Measurements from ENCODE around the gene URI1.

URI1 gene

DNA sequence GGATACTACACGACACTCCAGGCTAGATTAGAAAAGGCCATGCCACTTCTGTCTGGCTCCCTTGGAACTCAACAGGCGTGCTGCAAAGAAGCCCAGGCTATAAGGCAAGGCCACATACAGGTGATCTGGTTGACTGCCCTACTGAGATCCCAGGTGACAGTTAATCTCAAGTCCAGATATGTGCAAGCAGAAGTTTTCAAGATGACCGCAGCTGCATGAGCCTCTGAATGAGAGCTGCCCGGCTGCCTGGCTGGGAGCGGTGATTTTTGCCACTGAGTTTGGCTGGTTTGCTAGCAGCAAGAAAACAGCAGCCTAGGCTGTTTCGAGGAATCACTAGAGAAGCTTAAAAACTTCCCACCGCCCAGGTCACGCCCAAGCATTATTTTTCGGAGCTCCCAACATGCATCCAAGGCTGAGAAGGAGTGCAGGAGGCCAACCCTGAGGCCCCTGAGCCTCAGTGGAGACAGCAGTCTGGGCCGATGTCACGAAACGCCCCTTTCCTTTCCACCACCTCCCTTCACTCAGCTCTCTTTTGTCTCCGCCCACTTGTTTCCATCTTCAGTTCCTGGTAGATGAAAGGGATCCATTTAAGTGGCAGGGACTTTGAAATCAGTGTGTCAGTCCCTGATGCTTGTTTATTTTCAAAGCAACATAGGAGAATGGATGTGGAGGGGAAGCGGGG lies 14.0 kb upstream of the URI1 start:
- Mint-ChIP-seq H3K36me3 (ENCODE audit: low read depth) (no peaks in the 10 kb centered on the region), H3K4me3 (no peak overlapping the region), H3K9me3 (no peaks in the 10 kb centered on the region), H3K27me3 (ENCODE audit: low read depth) (peaks cover 8% of the 10 kb centered on the region), H3K4me1 (ENCODE audit: low read depth) (peaks cover 2% of the 10 kb centered on the region), H3K27ac (no peak overlapping the region)

DNA sequence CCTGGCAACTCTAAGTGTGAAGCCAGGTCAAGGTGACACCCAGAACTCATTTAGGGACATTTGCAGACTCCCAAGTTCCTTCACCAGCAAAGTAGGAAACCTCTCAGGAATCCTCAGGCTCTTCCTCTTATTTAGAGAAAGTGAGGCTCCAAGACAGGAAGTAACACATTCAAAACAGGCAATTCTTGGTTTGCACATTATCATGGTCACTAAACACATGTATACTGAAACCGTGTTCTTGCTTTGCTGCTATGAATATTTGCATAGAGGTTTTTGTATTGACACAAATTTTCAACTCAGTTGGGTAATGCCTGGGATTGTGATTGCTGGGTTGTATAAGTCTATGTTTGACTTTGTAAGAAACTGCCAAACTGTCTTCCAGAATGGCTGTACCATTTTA lies 13.2 kb upstream of the URI1 start:
- Mint-ChIP-seq H3K27ac (no peak overlapping the region), H3K4me1 (ENCODE audit: low read depth) (peaks cover 2% of the 10 kb centered on the region), H3K36me3 (ENCODE audit: low read depth) (no peaks in the 10 kb centered on the region), H3K9me3 (no peaks in the 10 kb centered on the region), H3K4me3 (no peak overlapping the region), H3K27me3 (ENCODE audit: low read depth) (peaks cover 8% of the 10 kb centered on the region)

DNA sequence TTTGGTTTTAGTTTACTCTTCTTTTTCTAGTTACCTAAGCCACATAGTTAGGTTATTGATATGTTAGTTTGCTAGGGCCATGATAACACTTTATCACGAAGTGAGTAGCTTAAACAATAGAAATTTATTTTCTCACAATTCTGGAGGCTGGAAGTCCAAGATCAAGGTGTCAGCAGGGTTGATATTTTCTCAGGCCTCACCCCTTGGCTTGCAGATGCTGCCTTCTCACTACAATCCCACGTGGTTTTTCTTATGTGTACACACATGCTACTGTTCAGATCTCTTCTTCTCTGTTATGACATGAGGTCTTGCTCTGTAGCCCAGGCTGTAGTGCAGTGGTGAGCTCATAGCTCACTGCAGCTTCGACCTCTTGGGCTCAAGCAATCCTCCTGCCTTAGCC lies 7.8 kb upstream of the URI1 start:
- H3K27me3 Mint-ChIP-seq (ENCODE audit: low read depth) = peaks cover 8% of the 10 kb centered on the region
- H3K4me3 Mint-ChIP-seq = no peak overlapping the region
- no peaks in the 10 kb centered on the region for H3K4me1 Mint-ChIP-seq (ENCODE audit: low read depth)
- peaks cover 28% of the 10 kb centered on the region for H3K9me3 Mint-ChIP-seq
- H3K27ac Mint-ChIP-seq = no peak overlapping the region
- H3K36me3 Mint-ChIP-seq (ENCODE audit: low read depth) = no peaks in the 10 kb centered on the region

DNA sequence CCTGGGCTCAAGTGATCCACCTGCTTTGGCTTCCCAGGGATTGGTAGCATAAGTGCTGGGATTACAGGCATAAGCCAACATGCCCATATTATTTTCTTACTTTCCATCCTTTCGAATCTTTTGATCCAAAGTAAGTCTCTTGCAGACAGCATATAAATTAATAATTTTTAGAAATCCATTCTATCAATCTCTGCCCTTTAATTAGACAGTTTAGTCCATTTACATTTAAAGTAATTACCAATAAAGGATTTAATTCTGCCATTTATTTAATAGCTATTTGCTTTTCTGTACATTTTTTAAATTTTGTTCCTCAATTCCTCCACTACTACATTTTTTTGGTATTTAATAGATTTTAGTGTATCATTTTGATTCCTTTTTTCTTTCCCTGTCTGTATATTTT lies 7.3 kb upstream of the URI1 start:
- H3K9me3 Mint-ChIP-seq = peaks cover 28% of the 10 kb centered on the region
- no peak overlapping the region for H3K4me3 Mint-ChIP-seq
- no peaks in the 10 kb centered on the region for H3K4me1 Mint-ChIP-seq (ENCODE audit: low read depth)
- no peak overlapping the region for H3K27ac Mint-ChIP-seq
- H3K27me3 Mint-ChIP-seq (ENCODE audit: low read depth) = peaks cover 8% of the 10 kb centered on the region
- H3K36me3 Mint-ChIP-seq (ENCODE audit: low read depth) = no peaks in the 10 kb centered on the region

DNA sequence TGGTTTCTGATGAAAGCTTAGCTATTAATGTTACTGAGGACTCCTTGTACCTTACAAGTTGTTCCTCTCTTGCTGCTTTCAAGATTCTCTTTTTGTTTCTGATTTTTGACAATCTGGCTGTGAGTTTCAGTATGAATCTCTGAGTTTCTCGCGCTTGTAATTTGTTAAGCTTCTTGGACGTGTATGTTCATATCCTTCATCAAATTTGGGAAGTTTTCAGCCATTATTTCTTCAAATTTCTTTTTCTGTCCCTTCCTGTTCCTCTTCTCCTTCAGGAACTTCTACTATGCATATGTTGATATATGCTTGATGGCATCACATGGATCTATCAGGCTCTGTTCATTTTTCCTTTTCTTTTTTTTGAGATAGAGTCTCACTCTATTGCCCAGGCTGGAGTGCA lies 5.6 kb upstream of the URI1 start:
- H3K4me3 Mint-ChIP-seq = no peak overlapping the region
- H3K4me1 Mint-ChIP-seq (ENCODE audit: low read depth) = peaks cover 7% of the 10 kb centered on the region
- H3K36me3 Mint-ChIP-seq (ENCODE audit: low read depth) = no peaks in the 10 kb centered on the region
- peaks cover 28% of the 10 kb centered on the region for H3K9me3 Mint-ChIP-seq
- no peak overlapping the region for H3K27ac Mint-ChIP-seq
- peaks cover 3% of the 10 kb centered on the region for H3K27me3 Mint-ChIP-seq (ENCODE audit: low read depth)

DNA sequence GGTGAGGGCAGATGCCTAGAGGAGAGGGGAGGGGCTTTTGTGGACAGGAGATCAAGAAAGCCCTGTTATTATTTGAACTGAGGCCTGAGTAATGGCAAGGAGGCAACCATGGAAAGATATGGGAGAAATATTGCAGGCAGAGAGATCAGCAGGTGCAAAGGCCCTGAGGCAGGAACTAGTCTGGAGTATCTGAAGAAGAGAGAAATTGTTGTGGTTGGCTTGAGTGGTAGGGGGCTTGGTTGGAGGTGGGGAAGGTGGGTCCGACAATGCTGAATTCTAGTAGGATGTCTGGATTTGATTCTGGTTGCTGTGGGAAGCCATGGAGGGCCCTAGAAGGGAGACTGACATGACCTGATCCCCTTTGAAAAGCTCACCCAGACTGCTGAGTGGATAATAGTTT lies 2.4 kb upstream of the URI1 start:
- Mint-ChIP-seq H3K27me3 (ENCODE audit: low read depth) (peaks cover 3% of the 10 kb centered on the region), H3K36me3 (ENCODE audit: low read depth) (no peaks in the 10 kb centered on the region), H3K9me3 (peaks cover 24% of the 10 kb centered on the region), H3K4me1 (ENCODE audit: low read depth) (peaks cover 23% of the 10 kb centered on the region), H3K4me3 (no peak overlapping the region), H3K27ac (no peak overlapping the region)

DNA sequence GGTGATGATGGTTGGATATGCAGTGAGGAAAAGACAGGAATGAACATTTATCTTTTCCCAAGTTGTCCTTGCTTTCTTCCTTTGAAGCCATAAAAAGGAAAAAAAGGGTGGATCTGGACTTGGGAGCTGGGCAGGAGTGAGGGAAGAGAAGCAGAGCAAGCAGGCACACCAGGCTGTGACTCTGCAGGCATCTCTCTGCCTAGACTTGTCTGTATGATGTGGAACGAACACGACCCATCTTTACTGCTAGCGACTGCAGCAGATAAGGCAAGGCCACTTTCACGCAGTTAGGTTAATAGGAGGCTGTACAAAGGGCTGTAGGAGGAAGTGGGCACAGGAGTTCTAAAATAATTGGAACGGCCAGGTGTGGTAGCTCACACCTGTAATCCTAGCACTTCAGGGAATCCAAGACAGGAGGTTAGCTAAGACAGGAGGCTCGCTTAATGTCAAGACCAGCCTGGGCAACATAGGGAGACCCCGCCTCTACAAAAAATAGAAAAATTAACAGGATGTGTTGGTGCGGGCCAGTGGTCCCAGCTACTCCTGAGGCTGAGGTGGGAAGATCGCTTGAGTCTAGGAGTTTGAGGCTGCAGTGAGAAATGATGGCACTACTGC lies 961 bp upstream of the URI1 start:
- Mint-ChIP-seq H3K9me3 (peaks cover 17% of the 10 kb centered on the region), H3K36me3 (ENCODE audit: low read depth) (peaks cover 1% of the 10 kb centered on the region), H3K27me3 (ENCODE audit: low read depth) (peaks cover 3% of the 10 kb centered on the region), H3K27ac (peak overlapping the region; percentile 55), H3K4me3 (peak overlapping the region; percentile 87), H3K4me1 (ENCODE audit: low read depth) (peaks cover 35% of the 10 kb centered on the region)

DNA sequence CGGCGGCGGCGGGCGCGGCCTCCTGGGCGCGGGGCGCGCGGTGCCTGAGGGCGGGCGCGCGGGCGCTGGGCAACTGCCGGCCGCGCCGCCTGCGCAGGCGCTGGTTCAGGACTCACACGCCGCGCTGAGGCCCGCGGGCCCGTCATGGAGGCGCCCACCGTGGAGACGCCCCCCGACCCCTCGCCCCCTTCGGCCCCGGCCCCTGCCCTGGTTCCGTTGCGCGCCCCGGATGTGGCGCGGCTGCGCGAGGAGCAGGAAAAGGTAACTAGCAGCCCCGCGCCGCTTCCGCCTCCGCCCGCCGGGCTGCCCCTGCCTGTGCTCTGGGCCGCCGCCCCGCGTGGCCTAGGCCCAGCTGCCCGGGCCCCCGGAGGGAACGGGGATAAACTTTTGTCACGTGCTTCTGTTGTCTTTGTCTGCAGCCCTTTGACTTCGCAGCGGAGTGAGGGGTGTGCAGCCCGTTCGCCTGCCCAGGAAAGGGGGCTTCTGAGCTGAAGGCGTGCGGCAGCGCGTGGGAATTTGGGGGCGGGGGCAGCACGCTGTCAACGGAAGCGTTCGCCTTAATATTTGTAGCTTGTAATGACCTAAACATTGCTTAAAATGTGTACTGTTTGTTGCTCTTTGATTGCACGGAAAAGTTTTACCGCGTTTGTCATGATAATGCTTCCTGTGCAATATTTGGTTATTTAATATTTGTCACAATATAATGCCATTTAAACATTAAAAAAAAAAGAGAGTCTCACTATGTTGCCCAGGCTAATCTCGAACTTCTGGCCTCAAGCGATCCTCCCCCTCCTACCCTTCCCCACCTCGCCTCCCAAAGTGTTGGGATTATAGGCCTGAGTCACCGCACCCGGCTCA lies 594 bp downstream of the URI1 start:
- Mint-ChIP-seq H3K9me3 (peaks cover 4% of the 10 kb centered on the region), H3K27me3 (ENCODE audit: low read depth) (peaks cover 3% of the 10 kb centered on the region), H3K4me3 (peak overlapping the region; percentile 95), H3K27ac (peak overlapping the region; percentile 94), H3K36me3 (ENCODE audit: low read depth) (peaks cover 1% of the 10 kb centered on the region), H3K4me1 (ENCODE audit: low read depth) (peaks cover 45% of the 10 kb centered on the region)

DNA sequence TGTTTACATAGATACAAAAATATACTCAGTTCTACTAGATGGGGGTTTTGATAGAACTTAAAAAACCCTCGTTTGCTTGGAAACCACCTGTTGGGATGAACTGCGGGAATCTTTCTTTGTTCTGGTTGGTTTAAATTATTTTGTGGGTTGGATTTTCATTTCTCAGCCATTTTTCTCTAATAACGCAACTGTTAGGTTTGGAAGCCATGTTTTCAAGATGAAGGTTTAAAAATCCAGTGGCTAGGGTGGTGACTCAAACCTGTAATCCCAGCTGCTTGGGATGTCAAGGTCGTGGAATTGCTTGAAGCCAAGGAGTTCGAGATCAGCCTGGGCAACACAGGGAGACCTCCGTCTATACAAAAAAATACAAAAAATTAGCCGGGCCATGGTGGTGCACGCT lies 1.6 kb downstream of the URI1 start:
- Mint-ChIP-seq H3K27me3 (ENCODE audit: low read depth) (peaks cover 3% of the 10 kb centered on the region), H3K4me3 (peak overlapping the region; percentile 95), H3K36me3 (ENCODE audit: low read depth) (peaks cover 4% of the 10 kb centered on the region), H3K9me3 (no peaks in the 10 kb centered on the region), H3K27ac (peak overlapping the region; percentile 68), H3K4me1 (ENCODE audit: low read depth) (peaks cover 51% of the 10 kb centered on the region)

DNA sequence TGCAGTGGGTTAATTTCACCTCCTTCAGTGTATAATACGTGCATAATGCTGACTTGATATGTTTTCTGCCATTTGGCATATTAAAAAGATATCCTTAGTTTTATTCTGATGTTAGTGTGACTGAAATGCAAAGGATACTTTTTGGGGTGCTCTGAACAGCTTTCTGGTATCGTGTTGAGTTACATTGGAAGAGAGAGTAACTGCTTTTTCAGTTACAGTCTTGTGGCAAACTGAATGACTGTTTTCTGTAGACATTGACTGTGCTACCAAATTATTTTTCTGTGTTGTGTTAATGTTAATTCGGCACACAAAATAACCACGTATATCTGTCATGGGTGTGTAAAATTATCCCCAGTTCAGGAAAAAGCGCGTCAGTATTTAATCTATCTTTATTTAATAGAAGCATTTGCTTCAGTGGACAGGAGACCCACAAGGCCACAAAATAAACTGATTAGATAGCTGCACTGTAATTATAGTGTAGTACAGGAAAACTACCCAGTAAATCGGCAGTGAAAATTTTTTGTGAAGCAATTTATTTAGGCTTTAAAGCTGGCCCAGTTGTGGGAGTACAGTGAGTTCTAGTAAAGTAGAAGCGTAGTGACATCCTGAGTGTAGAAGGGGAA lies 2.5 kb downstream of the URI1 start:
- Mint-ChIP-seq H3K36me3 (ENCODE audit: low read depth) (peaks cover 4% of the 10 kb centered on the region), H3K27ac (peak overlapping the region; percentile 70), H3K4me1 (ENCODE audit: low read depth) (peaks cover 51% of the 10 kb centered on the region), H3K9me3 (no peaks in the 10 kb centered on the region), H3K27me3 (ENCODE audit: low read depth) (peaks cover 3% of the 10 kb centered on the region), H3K4me3 (peak overlapping the region; percentile 60)

DNA sequence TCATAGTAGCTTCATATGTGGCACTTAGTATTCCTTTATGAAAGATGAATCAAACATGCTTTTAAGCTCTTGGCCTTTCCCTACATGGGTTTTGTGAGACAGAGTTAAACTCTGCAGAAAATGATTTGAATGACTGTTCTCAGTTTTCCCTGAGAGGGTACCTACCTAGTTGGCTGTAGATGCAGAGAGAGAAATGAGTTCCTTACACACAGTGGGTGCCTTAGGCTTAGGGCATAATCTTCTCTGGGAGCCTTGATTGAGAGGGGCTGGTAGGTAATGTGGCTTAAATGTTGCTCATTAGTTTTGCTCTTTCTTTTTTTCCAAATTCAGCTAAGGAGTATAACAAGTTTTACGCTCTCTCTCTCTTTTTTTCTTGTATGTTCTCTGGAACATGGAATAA lies 3.0 kb downstream of the URI1 start:
- no peaks in the 10 kb centered on the region for H3K9me3 Mint-ChIP-seq
- H3K4me3 Mint-ChIP-seq = peak overlapping the region; percentile 64
- H3K27me3 Mint-ChIP-seq (ENCODE audit: low read depth) = peaks cover 3% of the 10 kb centered on the region
- peak overlapping the region; percentile 84 for H3K27ac Mint-ChIP-seq
- H3K36me3 Mint-ChIP-seq (ENCODE audit: low read depth) = peaks cover 4% of the 10 kb centered on the region
- H3K4me1 Mint-ChIP-seq (ENCODE audit: low read depth) = peaks cover 51% of the 10 kb centered on the region

DNA sequence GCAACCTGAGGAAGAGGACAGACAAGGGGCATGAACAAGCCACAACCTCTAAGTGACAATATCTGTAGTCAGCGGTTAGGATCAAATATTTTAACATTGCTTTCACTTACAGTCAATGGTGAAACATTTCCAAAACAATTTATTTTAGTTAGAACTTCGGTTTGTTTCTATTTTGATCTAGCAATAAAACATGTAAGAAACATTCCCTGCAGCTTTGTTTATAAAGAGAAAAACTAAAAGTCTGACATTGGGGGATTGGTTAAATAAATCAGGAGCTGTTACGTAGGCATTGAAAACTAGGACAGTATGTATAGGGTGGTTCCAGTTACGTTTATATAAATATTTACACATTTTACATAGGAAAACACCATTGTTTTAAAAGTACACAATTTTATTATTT lies 3.4 kb downstream of the URI1 start:
- Mint-ChIP-seq H3K27me3 (ENCODE audit: low read depth) (peaks cover 3% of the 10 kb centered on the region), H3K9me3 (no peaks in the 10 kb centered on the region), H3K4me1 (ENCODE audit: low read depth) (peaks cover 53% of the 10 kb centered on the region), H3K36me3 (ENCODE audit: low read depth) (peaks cover 4% of the 10 kb centered on the region), H3K4me3 (peak overlapping the region; percentile 64), H3K27ac (peak overlapping the region; percentile 84)

DNA sequence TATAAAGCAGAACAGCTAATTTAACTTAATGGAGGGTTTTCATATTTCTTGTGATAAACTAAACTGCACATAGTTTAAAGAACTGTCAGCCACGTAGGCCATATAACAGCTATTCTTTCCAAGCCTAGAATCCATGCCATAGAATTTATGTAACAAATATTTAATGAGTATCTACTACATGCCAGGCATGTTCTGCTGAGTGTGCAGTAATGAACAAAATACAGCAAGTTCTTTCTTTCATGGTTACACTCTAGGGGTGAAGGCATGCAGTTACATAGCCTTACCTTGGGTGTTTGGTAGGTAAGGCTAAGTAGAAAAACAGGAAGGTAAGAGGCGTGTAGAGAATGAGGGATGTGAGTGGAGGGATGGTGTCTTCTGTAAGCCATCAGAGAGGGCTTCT lies 4.6 kb downstream of the URI1 start:
- Mint-ChIP-seq H3K27ac (no peak overlapping the region), H3K27me3 (ENCODE audit: low read depth) (no peaks in the 10 kb centered on the region), H3K9me3 (no peaks in the 10 kb centered on the region), H3K36me3 (ENCODE audit: low read depth) (peaks cover 5% of the 10 kb centered on the region), H3K4me3 (no peak overlapping the region), H3K4me1 (ENCODE audit: low read depth) (peaks cover 50% of the 10 kb centered on the region)

DNA sequence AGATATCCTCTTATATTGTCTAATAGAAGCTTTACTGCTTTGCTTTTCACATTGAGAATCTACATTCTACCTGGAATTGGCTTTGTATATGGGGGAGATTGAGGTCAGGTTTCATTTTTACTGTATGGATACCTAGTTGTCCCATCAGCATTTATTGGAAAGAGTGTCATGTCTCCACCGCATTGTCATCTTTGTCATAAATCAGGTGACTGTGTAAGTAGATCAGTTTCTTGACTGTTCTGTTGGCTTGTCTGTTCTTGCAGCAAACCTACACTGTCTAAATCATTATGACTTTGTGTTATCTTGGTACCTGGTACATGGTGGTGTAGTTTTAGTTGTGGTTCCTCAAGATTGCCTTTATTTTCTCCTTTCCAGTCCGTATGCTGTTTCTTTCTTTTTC lies 5.8 kb downstream of the URI1 start:
- Mint-ChIP-seq H3K27ac (peak overlapping the region; percentile 1), H3K4me1 (ENCODE audit: low read depth) (peaks cover 52% of the 10 kb centered on the region), H3K27me3 (ENCODE audit: low read depth) (no peaks in the 10 kb centered on the region), H3K4me3 (no peak overlapping the region), H3K9me3 (no peaks in the 10 kb centered on the region), H3K36me3 (ENCODE audit: low read depth) (peaks cover 5% of the 10 kb centered on the region)

Measured in T-helper 1 cell treated with Interleukin-12 subunit alpha and Interleukin-12 subunit beta and Interleukin-4 antibody, amounts not matched to agents 30 μg/mL and 1 μg/mL, for 36 hours (primary cell).